Fibroblast of skin of abdomen (primary cell): ENCODE results near the gene EVI5L.
"Not testable (repeated sequence)": the region's sequence is repeated elsewhere in the genome, so short reads cannot be mapped to it uniquely, and the experiment has no call there.

Source experiments
- DNase-seq: peaks from one replicate; pipeline ENCODE4 v3.0.0-alpha.2; 2013

The EVI5L gene

DNA sequence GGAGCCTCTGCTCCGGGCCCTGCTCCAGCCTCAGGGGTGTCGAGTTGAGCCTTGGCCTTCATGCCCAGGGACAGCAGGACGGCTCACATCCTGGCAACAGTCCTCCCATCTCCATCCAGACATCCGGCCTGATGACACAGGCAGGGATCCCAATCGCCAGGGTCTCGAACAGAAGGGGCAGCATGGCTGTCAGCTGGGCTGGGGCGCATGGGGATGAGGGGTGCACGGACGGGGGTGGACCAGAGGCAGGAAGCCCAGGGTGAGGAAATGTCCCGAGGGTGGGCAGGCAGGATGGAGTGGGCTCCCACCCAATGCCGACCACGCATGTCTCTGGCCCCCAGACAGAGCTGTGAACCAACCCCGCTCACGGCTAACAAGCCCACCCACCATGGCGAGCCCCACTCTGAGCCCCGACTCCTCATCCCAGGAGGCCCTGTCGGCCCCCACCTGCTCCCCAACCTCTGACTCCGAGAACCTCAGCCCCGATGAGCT lies 16.2 kb downstream of the EVI5L start:
- DNase-seq: no peak

DNA sequence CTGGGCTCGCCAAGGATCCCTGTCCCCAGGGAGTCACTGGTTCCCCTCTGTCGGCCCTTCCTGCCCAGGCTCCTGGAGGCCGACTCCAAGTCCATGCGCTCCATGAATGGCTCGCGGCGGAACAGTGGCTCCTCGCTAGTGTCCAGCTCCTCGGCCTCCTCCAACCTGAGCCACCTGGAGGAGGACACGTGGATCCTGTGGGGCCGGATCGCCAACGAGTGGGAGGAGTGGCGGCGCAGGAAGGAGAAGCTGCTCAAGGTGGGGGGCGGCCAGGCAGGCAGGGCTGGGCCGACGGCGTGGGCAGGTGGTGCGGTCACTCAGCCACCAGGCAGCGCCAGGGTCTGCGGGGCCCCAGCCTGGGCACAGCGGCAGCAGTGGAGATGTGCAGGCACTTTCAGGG lies 17.6 kb downstream of the EVI5L start:
- DNase-seq: no peak

DNA sequence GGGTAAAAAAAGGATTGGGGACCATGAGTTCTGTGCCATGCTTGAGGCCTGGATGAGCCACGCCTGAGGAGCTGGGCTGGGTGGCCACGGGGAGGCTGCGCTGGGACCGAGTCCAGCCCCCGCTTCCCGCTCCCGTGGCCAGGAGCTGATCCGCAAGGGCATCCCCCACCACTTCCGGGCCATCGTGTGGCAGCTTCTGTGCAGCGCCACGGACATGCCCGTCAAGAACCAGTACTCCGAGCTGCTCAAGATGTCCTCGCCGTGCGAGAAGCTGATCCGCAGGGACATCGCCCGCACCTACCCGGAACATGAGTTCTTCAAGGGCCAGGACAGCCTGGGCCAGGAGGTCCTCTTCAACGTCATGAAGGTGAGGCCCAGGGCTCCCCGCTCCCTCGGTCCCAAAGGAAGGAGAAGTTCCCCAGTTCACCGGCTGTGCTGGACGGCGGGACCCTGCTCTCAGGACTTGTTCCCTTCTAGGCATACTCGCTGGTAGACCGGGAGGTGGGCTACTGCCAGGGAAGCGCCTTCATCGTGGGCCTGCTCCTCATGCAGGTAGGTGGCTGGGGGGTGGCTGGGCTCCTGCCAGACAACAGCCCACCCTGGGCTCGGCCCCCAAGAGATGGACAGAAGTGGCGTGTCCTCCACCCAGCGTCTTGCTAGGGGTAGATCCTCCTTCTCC lies 18.9 kb downstream of the EVI5L start:
- no peak for DNase-seq

DNA sequence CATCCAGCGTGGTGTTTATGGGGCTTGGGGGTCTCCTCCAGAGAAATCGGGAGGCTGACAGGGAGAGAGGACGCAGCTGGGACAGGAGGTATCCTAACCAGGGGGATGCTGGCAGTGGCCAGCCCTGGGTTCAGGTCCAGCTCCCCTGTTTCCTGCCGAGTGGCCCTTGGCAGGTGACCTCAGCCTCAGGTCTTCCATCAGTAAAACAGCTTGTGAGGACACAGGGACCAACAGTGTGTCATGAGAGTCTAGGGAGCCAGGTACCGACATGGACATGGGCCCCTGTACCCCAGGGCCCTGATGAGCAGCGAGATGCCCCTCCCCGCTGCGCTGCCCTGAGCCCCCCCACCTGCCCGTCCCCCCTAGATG lies 19.6 kb downstream of the EVI5L start:
- no peak for DNase-seq

DNA sequence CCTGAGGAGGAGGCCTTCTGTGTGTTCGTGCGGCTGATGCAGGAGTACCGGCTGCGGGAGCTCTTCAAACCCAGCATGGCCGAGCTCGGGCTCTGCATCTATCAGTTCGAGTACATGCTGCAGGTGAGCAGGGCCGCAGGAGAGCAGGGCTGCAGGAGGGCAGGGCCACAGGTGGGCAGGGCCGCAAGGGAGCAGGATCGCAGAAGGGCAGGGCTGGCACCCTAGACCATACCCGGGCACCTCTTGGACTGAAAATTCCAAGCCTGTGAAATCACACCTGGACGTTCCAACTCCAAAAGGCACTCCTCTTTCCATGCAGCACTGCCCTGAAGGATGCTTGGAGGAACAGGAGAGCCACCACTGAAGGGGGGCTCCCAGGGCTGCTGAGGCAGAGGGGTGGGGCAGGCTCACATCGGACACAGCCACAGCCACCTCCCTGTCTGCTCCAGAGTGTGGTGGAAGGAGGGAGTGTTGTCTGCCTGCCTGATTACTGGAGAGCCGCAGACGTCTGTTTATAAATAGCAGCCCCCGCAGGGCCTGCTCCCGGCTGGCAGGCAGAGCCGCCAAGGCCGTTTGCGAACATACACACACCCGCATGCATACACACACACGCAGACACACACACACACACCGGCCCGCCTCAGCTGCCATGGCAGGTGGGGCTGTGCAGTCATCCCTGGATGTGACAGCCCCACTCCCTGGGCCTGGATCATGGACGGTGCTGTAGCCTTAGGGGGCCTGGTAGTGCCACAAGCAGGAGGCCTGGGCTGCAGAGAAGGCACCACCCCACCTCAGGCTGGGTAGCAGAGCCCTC lies 20.2 kb downstream of the EVI5L start:
- DNase-seq: no peak

DNA sequence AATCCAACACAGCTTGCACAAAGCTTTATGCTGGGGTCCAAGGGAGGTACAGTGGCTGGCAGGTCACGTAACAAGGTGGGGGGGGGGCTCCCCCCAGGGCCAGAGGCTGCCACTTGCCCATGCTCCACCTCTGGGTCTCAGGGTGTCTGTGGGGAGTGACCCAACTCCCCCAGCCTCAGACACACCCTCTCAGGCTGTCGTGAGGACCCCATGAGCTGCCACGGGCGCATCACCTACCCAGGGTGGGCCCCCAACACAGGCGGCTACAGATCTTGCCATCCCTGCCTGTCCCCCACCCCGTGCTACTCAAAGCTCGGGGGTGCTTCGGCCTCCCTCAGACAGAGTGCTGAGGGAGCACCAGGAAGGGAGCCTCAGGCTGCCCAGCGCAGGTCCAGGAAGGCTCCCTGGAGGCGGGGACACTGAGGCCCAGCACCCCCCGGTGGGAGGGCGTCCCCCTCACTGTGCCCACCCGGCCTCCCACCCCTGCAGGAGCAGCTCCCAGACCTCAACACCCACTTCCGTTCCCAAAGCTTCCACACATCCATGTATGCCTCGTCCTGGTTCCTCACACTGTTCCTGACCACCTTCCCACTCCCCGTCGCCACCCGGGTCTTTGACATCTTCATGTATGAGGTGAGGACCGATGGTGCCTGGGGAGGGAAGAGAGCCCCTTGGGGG lies 21.1 kb downstream of the EVI5L start:
- no peak for DNase-seq

DNA sequence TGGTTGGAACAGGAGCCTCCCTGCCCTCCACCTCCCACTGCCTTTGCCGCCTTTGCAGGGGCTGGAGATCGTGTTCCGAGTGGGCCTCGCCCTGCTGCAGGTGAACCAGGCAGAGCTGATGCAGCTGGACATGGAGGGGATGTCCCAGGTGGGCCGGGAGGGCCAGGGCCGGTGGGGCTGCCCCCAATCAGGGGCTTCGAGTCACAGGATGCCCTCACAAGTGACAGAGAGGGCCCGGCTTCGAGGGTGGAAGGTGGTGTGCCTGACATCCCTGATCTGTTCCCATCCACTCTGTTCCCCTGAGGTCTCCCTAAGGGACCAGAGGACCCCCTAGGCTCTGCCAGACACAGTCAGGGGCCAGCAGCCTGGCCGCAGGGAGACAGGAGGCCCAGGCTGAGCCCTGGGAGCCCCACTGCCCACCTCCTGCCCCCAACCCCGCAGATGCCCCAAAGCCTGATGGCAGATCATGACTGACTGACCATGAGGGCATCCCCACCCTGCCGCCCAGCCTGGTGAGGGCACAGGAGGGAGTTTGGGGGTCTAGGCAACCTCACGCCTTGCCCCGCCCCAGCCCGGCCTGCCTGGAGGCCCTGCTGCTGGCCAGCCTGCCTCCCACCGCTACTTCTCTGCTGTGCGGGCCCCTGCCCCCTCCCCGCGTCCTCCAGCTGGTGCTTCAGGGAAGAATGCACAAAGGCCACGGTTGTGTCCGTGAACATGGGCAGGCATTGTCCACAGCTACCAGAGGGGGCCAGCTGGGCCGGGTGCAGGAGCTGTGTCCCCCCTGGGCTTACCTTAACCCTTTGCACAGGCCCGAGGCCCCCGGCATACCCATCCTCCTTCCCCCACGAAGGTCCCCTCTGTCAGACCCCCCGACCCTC lies 21.8 kb downstream of the EVI5L start:
- DNase-seq: no peak

DNA sequence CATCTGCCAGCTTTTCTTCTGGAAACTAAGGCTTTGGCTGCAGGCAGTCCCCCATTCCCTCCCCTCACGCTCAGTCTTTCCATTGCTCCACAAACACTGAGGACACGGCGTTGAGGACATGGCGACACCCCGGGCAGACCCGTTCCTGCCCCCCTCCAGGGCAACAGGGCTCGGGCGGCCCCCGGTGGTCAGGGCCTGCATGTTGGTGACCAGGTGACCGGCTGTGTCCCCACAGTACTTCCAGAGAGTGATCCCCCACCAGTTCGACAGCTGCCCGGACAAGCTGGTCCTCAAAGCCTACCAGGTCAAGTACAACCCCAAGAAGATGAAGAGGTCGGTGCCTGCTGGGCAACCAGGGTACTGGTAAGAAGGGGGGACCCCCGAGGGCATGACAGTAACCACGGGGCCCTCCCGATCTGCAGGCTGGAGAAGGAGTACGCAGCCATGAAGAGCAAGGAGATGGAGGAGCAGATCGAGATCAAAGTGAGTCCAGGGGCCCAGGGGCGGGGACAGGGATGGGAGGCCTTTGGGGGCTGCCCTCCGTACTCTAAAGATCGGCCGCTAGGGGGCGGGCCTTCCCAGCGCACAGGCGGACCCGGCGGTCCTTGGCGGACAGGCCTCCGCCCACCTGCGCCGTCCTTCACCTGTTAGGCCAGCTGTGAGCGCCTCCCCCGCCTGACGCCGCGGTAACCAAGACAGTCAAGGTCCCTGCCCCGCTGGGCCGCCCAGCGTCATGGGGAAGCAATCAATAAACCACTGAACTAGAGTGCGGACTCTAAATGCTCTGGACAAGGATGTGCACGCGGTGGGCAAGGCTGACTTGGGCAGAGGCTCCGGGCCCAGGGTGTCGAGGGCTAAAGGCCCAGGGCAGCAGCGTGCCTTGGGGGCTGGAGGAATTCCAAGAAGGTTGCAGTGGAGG lies 23.1 kb downstream of the EVI5L start:
- DNase-seq: peak; percentile 48

DNA sequence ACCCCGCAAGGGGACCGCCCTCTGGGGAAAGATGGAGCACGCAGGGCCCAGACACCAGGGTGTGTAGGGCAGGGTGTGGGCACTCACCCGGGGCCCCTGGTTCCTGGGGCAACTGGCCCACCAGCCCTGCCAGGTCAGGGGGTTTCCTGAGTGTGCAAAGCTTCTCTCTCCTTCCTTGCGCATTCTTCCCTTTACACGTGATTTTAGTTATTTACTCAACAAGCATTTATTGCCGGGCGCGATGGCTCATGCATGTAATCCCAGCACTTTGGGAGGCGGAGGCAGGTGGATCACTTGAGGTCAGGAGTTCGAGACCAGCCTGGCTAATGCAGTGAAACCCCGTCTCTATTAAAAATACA lies 23.7 kb downstream of the EVI5L start:
- DNase-seq: no peak

DNA sequence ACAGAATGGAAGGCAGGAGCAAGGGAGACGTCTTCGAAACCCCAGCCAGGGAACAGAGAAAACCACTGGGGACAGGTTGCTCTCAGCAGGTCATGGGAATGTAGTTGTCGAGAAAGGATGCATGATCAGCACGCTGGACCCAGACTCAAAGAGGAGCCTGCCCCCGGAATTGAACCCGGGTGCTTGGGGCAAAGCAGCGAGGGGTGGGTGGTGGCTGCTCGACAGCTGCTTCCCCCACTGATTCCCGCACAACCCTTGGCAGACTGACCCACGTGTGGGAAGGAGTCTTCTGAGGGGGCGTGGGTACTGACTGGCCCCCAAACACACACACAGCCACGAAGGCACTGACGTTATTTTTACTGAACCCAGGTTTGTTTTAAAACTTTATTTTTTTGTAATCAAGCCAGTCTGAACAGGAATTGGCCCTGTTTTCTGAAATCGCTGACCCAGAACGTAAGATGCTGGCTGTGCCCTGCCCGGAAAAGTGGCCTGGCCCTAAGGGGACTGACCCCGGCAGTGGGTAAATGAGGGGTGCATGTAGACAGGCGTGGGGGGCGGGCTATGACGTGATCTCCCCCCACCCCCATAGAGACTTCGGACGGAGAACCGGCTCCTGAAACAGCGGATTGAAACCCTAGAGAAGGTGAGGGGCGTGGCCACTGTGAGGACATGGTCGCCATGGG lies 25.5 kb downstream of the EVI5L start:
- no peak for DNase-seq

DNA sequence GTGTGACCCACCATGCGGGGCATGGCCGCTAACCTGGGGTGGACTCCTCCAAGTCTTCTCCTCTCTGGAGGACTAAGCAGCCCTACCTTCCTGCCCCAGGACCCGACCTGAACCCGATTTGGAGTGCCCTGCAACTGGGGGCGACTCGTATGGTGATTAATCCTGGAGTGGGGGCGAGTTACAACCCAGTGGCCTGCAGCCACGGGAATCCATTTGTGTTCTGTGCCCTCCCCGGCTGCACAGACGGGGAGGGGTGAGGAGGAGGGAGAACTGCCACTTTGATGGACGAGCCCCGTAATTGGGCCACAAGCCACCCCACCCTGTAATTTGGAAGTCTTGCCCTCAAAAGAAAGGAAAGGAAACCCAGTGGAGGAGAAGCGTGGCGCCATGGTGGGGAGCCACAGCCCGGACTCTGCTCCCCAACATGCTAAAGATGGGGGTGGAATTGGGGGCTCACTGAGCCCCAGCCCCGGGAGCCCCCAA lies 26.1 kb downstream of the EVI5L start:
- no peak for DNase-seq

DNA sequence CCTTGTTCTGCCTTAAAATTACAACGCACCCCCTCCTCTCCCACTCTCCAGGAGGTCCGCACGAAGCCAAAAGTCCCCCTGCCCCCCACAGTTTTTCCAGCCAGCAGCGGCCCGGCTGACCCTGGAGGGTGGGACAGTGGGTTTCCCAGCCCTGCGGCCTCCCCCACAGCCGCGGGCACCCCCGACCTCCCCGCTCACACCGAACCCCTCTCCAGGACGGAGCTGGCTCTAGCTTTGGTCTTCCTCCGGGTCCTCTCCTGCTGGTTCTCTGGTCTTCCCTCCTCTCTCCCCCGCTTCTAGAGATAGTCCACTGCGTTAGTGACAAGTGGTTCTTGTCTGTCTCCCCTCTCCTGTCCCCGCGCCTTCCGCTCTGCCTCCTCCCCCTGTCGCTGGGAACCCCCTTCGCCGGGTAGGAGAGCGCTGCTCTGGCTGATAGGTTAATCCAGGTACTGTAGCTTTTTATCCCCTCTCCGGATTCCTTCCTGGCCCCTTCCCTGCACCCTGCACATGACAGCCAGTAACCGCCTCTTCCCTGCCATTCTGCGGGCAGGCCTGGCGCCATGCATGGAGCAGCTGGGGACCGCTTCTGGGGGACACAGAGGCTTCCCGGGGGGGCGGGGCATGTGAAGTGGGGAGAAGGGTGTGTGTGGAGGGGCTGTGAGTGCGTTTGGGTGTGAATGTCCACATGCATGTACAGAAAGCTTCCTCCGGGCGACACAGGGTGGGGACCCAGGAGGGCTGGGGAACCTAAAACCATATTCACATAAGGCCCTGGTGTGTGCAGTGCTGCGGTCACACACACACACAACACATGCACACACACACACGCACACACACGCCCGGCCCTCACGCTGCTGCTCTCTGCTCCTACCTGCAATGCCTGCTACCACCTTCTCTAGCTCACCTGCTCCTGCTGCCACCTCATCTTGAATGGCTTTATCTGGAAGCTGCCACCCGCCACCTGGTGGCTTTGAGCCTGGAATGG lies 27.0 kb downstream of the EVI5L start:
- DNase-seq: no peak

DNA sequence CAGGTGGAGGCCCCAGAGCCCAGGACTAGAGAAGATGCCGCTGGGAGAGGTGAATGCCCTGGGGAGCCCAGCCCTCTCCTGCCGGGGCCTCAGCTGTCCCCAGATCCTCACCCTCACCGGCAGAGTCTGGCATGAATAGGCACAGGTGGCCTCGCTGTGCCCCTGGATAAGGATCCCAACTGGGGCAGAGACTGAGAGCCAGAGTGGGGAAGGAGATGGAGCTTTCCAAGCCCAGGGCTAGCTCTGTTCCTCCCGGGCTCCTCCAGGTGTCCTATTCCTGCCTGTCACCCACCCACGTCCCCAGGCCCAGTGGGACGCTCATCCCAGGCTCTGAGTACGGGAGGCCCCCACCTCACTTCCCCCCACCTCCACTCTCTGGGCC lies 27.7 kb downstream of the EVI5L start:
- DNase-seq: no peak

DNA sequence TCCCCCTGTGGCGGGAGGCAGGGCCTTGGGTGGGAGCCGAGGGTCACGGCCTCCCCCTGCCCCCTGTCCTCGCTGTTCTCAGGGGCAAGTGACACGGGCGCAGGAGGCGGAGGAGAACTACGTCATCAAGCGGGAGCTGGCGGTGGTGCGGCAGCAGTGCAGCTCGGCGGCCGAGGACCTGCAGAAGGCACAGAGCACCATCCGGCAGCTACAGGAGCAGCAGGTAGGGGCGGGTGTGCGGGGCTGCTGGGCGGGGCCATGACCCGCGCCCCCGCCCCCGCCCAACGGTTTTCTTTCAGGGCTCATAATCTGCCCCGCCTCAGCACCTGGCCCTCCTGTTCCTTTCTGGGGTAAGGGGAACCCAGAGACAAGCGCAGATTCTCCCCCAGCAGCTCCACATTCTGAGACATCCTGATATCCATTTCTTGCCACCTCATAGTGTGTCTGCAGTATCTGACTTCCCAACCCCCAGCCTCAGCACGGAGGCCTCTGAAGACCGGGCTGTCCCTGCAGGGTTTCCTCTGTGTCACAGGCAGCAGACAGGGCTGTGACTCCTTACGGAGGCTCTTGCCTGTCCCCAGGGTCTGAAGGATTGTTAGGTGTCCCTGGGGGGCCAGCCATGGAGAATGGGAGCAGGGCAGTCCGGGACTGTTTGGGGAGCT lies 28.2 kb downstream of the EVI5L start:
- DNase-seq: no peak

DNA sequence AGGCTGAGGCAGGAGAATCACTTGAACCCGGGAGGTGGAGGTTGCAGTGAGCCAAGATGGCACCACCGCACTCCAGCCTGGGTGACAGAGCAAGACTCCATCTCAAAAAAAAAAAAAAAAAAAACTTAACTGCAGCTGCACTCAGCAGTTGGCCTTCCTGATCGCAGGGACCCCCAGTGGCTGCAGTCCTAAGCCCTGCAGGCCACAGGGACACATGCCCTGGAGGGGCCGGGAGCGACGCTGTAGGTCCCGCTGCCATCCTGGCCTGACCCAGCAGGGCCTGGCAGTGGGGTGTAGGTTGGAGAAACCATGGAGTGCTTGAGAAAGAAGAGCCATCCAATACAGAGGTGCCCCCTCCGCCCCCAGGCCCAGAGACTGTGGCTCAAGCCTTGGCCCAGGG lies 29.1 kb downstream of the EVI5L start:
- DNase-seq: not testable (repeated sequence)

DNA sequence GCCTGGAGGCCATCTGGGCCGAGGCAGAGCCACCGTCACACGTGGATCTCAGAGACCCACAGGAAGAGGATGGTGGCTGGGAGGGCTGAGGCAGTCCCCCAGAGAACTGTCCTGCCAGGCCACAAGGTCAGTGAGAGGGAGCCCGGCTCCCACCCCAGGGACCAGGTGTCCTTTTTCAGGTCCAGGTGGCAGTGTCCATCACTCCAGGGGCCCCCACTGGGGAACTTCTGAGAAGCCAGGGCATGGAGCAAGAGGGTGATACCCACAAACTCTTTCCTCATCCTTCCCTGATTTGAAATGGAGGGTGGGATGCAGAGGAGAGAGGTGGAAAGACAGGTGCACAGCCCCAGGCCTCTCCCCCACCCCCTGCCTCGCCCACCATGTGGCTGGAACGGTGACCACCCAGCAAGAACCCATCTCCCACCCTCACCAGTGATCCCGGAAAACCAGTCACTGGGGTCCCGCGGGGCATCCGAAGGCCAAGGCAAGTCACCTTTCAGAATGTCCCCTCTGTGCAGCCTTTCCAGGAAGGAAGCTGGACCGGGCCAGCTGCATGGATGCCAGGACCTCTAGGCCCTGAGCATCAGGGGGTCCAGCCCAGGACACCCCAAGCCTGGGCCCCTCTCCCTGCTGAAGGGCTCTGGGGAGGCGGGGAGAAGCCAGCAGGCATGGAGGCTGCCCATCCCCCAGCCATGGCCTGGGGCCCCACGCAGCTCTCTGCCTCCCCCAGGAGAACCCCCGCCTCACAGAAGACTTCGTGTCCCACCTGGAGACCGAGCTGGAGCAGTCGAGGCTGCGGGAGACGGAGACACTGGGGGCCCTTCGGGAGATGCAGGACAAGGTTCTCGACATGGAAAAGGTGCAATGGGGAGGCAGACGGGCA lies 30.1 kb downstream of the EVI5L start:
- no peak for DNase-seq

DNA sequence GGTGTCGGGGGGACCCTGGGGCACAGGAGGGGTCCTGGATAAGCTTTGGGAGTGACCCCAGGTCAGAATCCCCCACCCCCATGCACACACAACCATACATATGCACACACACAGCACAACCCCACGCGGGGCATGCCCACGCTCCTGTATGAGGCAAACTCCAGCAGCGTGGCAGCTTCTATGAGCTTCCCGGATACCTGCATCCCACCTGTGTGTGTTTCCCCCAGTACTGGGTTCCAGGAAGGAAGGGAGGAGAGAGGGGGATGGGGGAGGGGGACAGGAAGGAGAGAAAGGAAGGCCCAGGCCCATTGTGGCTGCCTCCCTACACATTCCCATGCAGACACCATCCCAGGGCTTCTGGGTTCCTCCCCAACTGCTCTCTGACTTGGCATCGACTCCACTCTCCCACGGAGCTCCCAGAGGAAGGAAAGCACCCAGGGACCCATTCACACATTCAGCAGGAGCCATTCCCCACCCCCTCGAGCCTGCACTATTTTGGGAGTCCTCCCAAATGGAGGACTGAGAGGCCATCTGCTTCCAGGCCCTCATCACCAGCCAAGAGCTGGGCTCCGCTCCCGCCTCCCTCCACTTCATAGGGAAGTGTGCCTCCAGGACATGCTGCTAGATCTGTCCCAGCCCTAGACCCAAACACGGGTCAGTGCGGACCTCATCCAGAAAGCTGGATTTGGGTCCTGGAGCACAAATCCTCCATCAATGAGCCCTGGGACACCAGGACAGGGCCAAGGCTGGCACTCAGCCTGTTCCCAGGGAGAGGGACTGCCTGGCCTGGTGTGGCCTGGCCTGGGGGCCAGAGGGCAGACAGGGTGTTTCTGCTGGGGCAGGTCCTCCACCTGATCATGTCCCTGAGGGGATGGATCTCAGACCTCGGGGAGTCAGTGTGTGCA lies 30.9 kb downstream of the EVI5L start:
- DNase-seq: no peak
